H9 (cell line): ENCODE results near the gene TM4SF1. TPM values are rescaled to one million over a fixed set of nuclear protein-coding genes. Genes with fewer than 3 reads are reported as not detected.
"Not testable (repeated sequence)": the region's sequence is repeated elsewhere in the genome, so short reads cannot be mapped to it uniquely, and the experiment has no call there.

Experiments used
- DNase-seq: peaks from one replicate; pipeline ENCODE4 v3.0.0-alpha.2; 2017
- H2AFZ ChIP-seq: one replicate; pipeline ENCODE4 v1.6.1; 2013; ENCODE audit warnings: mild to moderate bottlenecking, low read length, control low read depth, moderate library complexity
- H2AK5ac ChIP-seq: 2 replicates; pipeline ENCODE4 v1.6.1; 2013; ENCODE audit warnings: low read length, control low read depth, mixed read lengths; ENCODE audit not compliant: insufficient read length
- H2BK120ac ChIP-seq: one replicate; pipeline ENCODE4 v1.6.1; 2013; ENCODE audit warnings: low read depth, mild to moderate bottlenecking, low read length, control low read depth, inconsistent platforms; ENCODE audit not compliant: poor library complexity, severe bottlenecking
- H2BK12ac ChIP-seq: 2 replicates; pipeline ENCODE4 v1.6.1; 2013; ENCODE audit warnings: low read length, control low read depth, mixed read lengths, low read depth; ENCODE audit not compliant: insufficient read length
- H2BK15ac ChIP-seq: 2 replicates; pipeline ENCODE4 v1.6.1; 2013; ENCODE audit warnings: low read depth, low read length, control low read depth
- H2BK20ac ChIP-seq: one replicate; pipeline ENCODE4 v1.6.1; 2013; ENCODE audit warnings: low read depth, mild to moderate bottlenecking, low read length, control low read depth, inconsistent platforms; ENCODE audit not compliant: poor library complexity, severe bottlenecking
- H2BK5ac ChIP-seq: 2 replicates; pipeline ENCODE4 v1.6.1; 2013; ENCODE audit warnings: low read length, control low read depth, mixed read lengths; ENCODE audit not compliant: insufficient read length
- H3K14ac ChIP-seq: 2 replicates; pipeline ENCODE4 v1.6.1; 2013; ENCODE audit warnings: low read length, control low read depth; ENCODE audit not compliant: insufficient read depth
- H3K18ac ChIP-seq: 2 replicates; pipeline ENCODE4 v1.6.1; 2013; ENCODE audit warnings: low read depth, mild to moderate bottlenecking, mixed read lengths, low read length, control low read depth; ENCODE audit not compliant: insufficient read length
- H3K23ac ChIP-seq: 2 replicates; pipeline ENCODE4 v1.6.1; 2013; ENCODE audit warnings: low read length, control low read depth, mixed read lengths, low read depth; ENCODE audit not compliant: insufficient read length
- H3K23me2 ChIP-seq: 2 replicates; pipeline ENCODE4 v1.6.1; 2013; ENCODE audit warnings: low read depth, mild to moderate bottlenecking, mixed read lengths, low read length, control low read depth; ENCODE audit not compliant: insufficient read length, poor library complexity, severe bottlenecking
- H3K27ac ChIP-seq: 2 replicates; pipeline ENCODE4 v1.5.1; 2013; ENCODE audit warnings: low read length, control low read depth, mixed read lengths, low read depth; ENCODE audit not compliant: insufficient read length
- H3K27me3 ChIP-seq: 2 replicates; pipeline ENCODE4 v1.6.1; 2013; ENCODE audit warnings: low read length, control low read depth, inconsistent platforms; ENCODE audit not compliant: insufficient read depth
- H3K4ac ChIP-seq: 2 replicates; pipeline ENCODE4 v1.6.1; 2013; ENCODE audit warnings: low read depth, mild to moderate bottlenecking, control low read depth, inconsistent platforms, low read length, moderate library complexity
- H3K4me1 ChIP-seq: 2 replicates; pipeline ENCODE4 v1.6.1; 2013; ENCODE audit warnings: low read length, control low read depth, inconsistent platforms; ENCODE audit not compliant: insufficient read depth
- H3K4me2 ChIP-seq: 2 replicates; pipeline ENCODE4 v1.6.1; 2013; ENCODE audit warnings: low read length, control low read depth, mixed read lengths; ENCODE audit not compliant: insufficient read length, insufficient read depth
- H3K56ac ChIP-seq: 2 replicates; pipeline ENCODE4 v1.6.1; 2013; ENCODE audit warnings: low read depth, mild to moderate bottlenecking, mixed read lengths, low read length, control low read depth; ENCODE audit not compliant: insufficient read length
- H3K79me1 ChIP-seq: 2 replicates; pipeline ENCODE4 v1.6.1; 2013; ENCODE audit warnings: low read depth, mild to moderate bottlenecking, moderate library complexity, low read length, control low read depth, inconsistent platforms; ENCODE audit not compliant: insufficient read depth, poor library complexity, severe bottlenecking
- H3K79me2 ChIP-seq: 2 replicates; pipeline ENCODE4 v1.6.1; 2013; ENCODE audit warnings: low read length, control low read depth, inconsistent platforms; ENCODE audit not compliant: insufficient read depth
- H3K9ac ChIP-seq: 2 replicates; pipeline ENCODE4 v1.6.1; 2013; ENCODE audit warnings: low read length, control low read depth, mixed read lengths; ENCODE audit not compliant: insufficient read length; ENCODE audit errors: extremely low read depth
- H3K9me3 ChIP-seq: one replicate; pipeline ENCODE4 v1.6.1; 2013; ENCODE audit warnings: low read depth, low read length, inconsistent platforms; ENCODE audit not compliant: control insufficient read depth
- H3T11ph ChIP-seq: one replicate; pipeline ENCODE4 v1.6.1; 2013; ENCODE audit warnings: mild to moderate bottlenecking, low read length, control low read depth, inconsistent platforms
- H4K20me1 ChIP-seq: one replicate; pipeline ENCODE4 v1.6.1; 2013; ENCODE audit not compliant: control insufficient read depth, insufficient read length, insufficient read depth
- H4K5ac ChIP-seq: 2 replicates; pipeline ENCODE4 v1.6.1; 2013; ENCODE audit warnings: low read depth, mild to moderate bottlenecking, mixed read lengths, low read length, control low read depth; ENCODE audit not compliant: insufficient read length
- H4K8ac ChIP-seq: replicated peaks from 2 replicates; pipeline ENCODE4 v1.6.1; 2013; ENCODE audit warnings: low read length, control low read depth, mixed read lengths, low read depth; ENCODE audit not compliant: insufficient read length
- H4K91ac ChIP-seq: 2 replicates; pipeline ENCODE4 v1.6.1; 2013; ENCODE audit warnings: low read depth, mild to moderate bottlenecking, moderate library complexity, mixed read lengths, low read length, control low read depth; ENCODE audit not compliant: insufficient read length
- H3K27ac Mint-ChIP-seq, 3 experiments: 2 replicates in 2 of 3; 3 replicates in 1 of 3; pipeline ENCODE4 v1.8.0; 2020 to 2021; ENCODE audit warnings: mixed read lengths in 3 of 3, mild to moderate bottlenecking in 1 of 3, moderate library complexity in 1 of 3
- H3K27me3 Mint-ChIP-seq: 2 replicates; pipeline ENCODE4 v1.8.0; 2021; ENCODE audit warnings: low read depth, mild to moderate bottlenecking, moderate library complexity, mixed read lengths
- H3K36me3 Mint-ChIP-seq, 3 experiments: 2 replicates in 2 of 3; 3 replicates in 1 of 3; pipeline ENCODE4 v1.8.0; 2020 to 2021; ENCODE audit warnings: low read depth in 3 of 3, mixed read lengths in 3 of 3; ENCODE audit not compliant: insufficient read depth in 1 of 3
- H3K4me1 Mint-ChIP-seq, 2 experiments: 2 replicates each; pipeline ENCODE4 v1.8.0; 2020; ENCODE audit warnings: mixed read lengths in 2 of 2
- H3K4me3 Mint-ChIP-seq, 2 experiments: 2 replicates in 1 of 2; 3 replicates in 1 of 2; pipeline ENCODE4 v1.8.0; 2020 to 2021; ENCODE audit warnings: mild to moderate bottlenecking in 2 of 2, mixed read lengths in 2 of 2, moderate library complexity in 1 of 2
- H3K9me3 Mint-ChIP-seq, 2 experiments: 2 replicates in 1 of 2; 3 replicates in 1 of 2; pipeline ENCODE4 v1.8.0; 2020; ENCODE audit warnings: mild to moderate bottlenecking in 2 of 2, mixed read lengths in 2 of 2, moderate library complexity in 1 of 2
- WGBS: extraction: QIAGEN DNeasy Blood & Tissue Kit; methylation state at CpG from one replicate; pipeline ENCODE4 v1.1.7; 2013; ENCODE audit warnings: missing lambda C conversion rate, low lambda C conversion rate, mixed read lengths; ENCODE audit not compliant: insufficient read length; ENCODE audit errors: extremely low coverage; 5-methylcytosine and 5-hydroxymethylcytosine counted together
- total RNA-seq: library from RNA; stranded (reverse); gene quantifications from 2 replicates; pipeline ENCODE4 v1.2.1, GENCODE V29; 2021
- TF ChIP-seq, protein P1 (sequence below): fragments of 200-600 bp; sonication (generic); conservative IDR thresholded peaks from 3 replicates; pipeline ENCODE4 v1.8.0; 2021; ENCODE audit warnings: antibody characterized with exemption, mild to moderate bottlenecking

TM4SF1 gene
- total RNA-seq, 1 experiment from 2014 or later: 1.2 TPM

DNA sequence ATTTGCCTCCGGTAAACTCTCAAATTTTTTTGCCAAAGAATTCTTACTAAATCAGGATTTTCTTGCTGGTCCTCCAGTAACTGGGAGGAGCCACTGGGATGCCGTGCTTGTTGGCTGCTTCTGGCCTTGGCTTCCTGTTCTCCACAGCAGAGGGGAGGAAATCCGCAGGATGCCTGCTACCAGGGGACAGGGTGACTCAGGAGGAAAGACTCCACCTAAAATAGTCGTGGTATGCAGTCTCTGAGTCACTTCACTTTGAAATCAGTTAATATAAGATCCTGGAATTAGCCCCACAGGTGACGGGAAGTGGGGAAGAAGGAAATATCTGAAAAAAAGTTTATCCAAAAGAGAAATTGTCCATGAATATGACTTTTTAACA is 37.5 kb downstream of the TM4SF1 start:
- Histone ChIP-seq H2BK120ac (no peak overlapping the region), H3K14ac (no peak overlapping the region), H2BK20ac (no peak overlapping the region), H3T11ph (no peak overlapping the region), H3K79me1 (no peaks in the 10 kb centered on the region), H3K23me2 (no peaks in the 10 kb centered on the region), H4K91ac (no peak overlapping the region), H3K23ac (no peak overlapping the region), H3K9ac (no peak overlapping the region), H2BK5ac (no peak overlapping the region), H2BK12ac (no peak overlapping the region), H3K56ac (no peak overlapping the region), H2AFZ (no peak overlapping the region), H3K27ac (no peak overlapping the region), H3K27me3 (no peaks in the 10 kb centered on the region), H4K8ac (no peak overlapping the region), H2AK5ac (no peak overlapping the region), H3K18ac (no peak overlapping the region), H3K79me2 (no peaks in the 10 kb centered on the region), H3K9me3 (no peaks in the 10 kb centered on the region), H4K20me1 (no peaks in the 10 kb centered on the region), H3K4ac (no peak overlapping the region), H3K4me1 (peaks cover 2% of the 10 kb centered on the region; the same call in 1 of the 2 replicates), H3K4me2 (no peak overlapping the region), H4K5ac (no peak overlapping the region), H2BK15ac (no peak overlapping the region)
- peak overlapping the region in 1 of 3 experiments; percentile 15; a peak in 3 of 7 replicates for H3K27ac Mint-ChIP-seq
- H3K27me3 Mint-ChIP-seq: no peaks in the 10 kb centered on the region
- H3K4me1 Mint-ChIP-seq: peaks cover 15 to 25% of the 10 kb centered on the region in 2 experiments
- H3K9me3 Mint-ChIP-seq: no peaks in the 10 kb centered on the region
- TF ChIP-seq, protein P1, sequence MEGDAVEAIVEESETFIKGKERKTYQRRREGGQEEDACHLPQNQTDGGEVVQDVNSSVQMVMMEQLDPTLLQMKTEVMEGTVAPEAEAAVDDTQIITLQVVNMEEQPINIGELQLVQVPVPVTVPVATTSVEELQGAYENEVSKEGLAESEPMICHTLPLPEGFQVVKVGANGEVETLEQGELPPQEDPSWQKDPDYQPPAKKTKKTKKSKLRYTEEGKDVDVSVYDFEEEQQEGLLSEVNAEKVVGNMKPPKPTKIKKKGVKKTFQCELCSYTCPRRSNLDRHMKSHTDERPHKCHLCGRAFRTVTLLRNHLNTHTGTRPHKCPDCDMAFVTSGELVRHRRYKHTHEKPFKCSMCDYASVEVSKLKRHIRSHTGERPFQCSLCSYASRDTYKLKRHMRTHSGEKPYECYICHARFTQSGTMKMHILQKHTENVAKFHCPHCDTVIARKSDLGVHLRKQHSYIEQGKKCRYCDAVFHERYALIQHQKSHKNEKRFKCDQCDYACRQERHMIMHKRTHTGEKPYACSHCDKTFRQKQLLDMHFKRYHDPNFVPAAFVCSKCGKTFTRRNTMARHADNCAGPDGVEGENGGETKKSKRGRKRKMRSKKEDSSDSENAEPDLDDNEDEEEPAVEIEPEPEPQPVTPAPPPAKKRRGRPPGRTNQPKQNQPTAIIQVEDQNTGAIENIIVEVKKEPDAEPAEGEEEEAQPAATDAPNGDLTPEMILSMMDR: no peak
- no peaks in the 10 kb centered on the region for H3K36me3 Mint-ChIP-seq
- no CpG with 5 or more reads among the region's 5 CpGs for WGBS
- DNase-seq: peak; percentile 83
- H3K4me3 Mint-ChIP-seq: no peak overlapping the region

DNA sequence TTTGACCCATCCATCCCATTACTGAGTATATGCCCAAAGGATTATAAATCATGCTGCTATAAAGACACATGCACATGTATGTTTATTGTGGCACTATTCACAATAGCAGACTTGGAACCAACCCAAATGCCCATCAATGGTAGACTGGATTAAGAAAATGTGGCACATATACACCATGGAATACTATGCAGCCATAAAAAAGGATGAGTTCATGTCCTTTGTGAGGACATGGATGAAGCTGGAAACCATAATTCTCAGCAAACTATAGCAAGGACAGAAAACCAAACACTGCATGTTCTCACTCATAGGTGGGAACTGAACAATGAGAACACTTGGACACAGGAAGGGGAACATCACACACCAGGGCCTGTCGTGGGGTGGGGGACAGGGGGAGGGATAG is 40.0 kb downstream of the TM4SF1 start:
- H2BK12ac ChIP-seq, H4K91ac ChIP-seq, H3K36me3 Mint-ChIP-seq, H2BK20ac ChIP-seq, H3K27ac ChIP-seq, DNase-seq, H3K14ac ChIP-seq, H3K4me3 Mint-ChIP-seq, H3K9me3 Mint-ChIP-seq, H3K9ac ChIP-seq, H3K4ac ChIP-seq, H4K8ac ChIP-seq, H3K56ac ChIP-seq, H3K23me2 ChIP-seq, H4K5ac ChIP-seq, H2BK15ac ChIP-seq, H2AK5ac ChIP-seq, H4K20me1 ChIP-seq, H3K79me2 ChIP-seq, H3K27me3 ChIP-seq, H3K18ac ChIP-seq, H3K4me1 ChIP-seq, H3K4me2 ChIP-seq, H3K9me3 ChIP-seq, H3K79me1 ChIP-seq, H3K27me3 Mint-ChIP-seq, H2BK5ac ChIP-seq, H2BK120ac ChIP-seq, H3K23ac ChIP-seq, H3T11ph ChIP-seq, H2AFZ ChIP-seq, H3K27ac Mint-ChIP-seq: not testable (repeated sequence)
- WGBS: no CpG with 5 or more reads among the region's 1 CpG
- H3K4me1 Mint-ChIP-seq: peaks cover 24 to 30% of the 10 kb centered on the region in 2 experiments
